COLO829 (cell line): ENCODE data around the gene FBXW8.
A peak's percentile ranks its signal among the peaks of the same experiment; 100 is the strongest.

ENCODE experiments used
- DNase-seq: peaks from one replicate; pipeline ENCODE4 v3.0.0; 2012; ENCODE audit warnings: low spot score

Gene FBXW8

GRCh38 chr12:116887244-116887643 is 23.5 kb upstream of the FBXW8 start:
- DNase-seq = no peak

GRCh38 chr12:116887897-116888296 is 22.9 kb upstream of the FBXW8 start:
- DNase-seq = no peak

- DNase-seq = no peak
Measured at GRCh38 chr12:116890330-116890729, 20.4 kb upstream of the FBXW8 start.

GRCh38 chr12:116891019-116891418 is 19.7 kb upstream of the FBXW8 start:
- no peak for DNase-seq

GRCh38 chr12:116892349-116893140 is 18.2 kb upstream of the FBXW8 start:
- no peak for DNase-seq

GRCh38 chr12:116894913-116895312 is 15.8 kb upstream of the FBXW8 start:
- no peak for DNase-seq

GRCh38 chr12:116896411-116896924 is 14.3 kb upstream of the FBXW8 start:
- DNase-seq = no peak

- DNase-seq = no peak
Measured at GRCh38 chr12:116897476-116897875, 13.3 kb upstream of the FBXW8 start.

GRCh38 chr12:116898669-116899068 is 12.1 kb upstream of the FBXW8 start:
- no peak for DNase-seq

- DNase-seq = no peak
Measured at GRCh38 chr12:116901612-116902011, 9.1 kb upstream of the FBXW8 start.

- DNase-seq = no peak
Measured at GRCh38 chr12:116903818-116904217, 6.9 kb upstream of the FBXW8 start.

GRCh38 chr12:116906285-116906684 is 4.5 kb upstream of the FBXW8 start:
- no peak for DNase-seq

GRCh38 chr12:116910280-116910644 is 488 bp upstream of the FBXW8 start:
- no peak for DNase-seq

GRCh38 chr12:116915326-116915725 is 4.6 kb downstream of the FBXW8 start:
- DNase-seq = no peak

- no peak for DNase-seq
Measured at GRCh38 chr12:116916122-116916521, 5.4 kb downstream of the FBXW8 start.

GRCh38 chr12:116916714-116917114 is 6.0 kb downstream of the FBXW8 start:
- peak; percentile 86 for DNase-seq

GRCh38 chr12:116918464-116918863 is 7.7 kb downstream of the FBXW8 start:
- no peak for DNase-seq

GRCh38 chr12:116919247-116919661 is 8.5 kb downstream of the FBXW8 start:
- no peak for DNase-seq

GRCh38 chr12:116919706-116920485 is 9.1 kb downstream of the FBXW8 start:
- no peak for DNase-seq

- no peak for DNase-seq
Measured at GRCh38 chr12:116920939-116921338, 10.2 kb downstream of the FBXW8 start.

GRCh38 chr12:116922194-116922897 is 11.6 kb downstream of the FBXW8 start:
- DNase-seq = no peak
